Nephron (organoid): ENCODE data around the gene HPD.

Experiments used
- H3K27ac Mint-ChIP-seq, 3 experiments: 2 replicates each; pipeline ENCODE4 v1.8.0; 2020; ENCODE audit warnings: mixed read lengths in 3 of 3, mild to moderate bottlenecking in 2 of 3, moderate library complexity in 1 of 3
- H3K27me3 Mint-ChIP-seq: 2 replicates; pipeline ENCODE4 v1.8.0; 2021; ENCODE audit warnings: low read depth, mild to moderate bottlenecking, moderate library complexity, mixed read lengths
- H3K36me3 Mint-ChIP-seq: 2 replicates; pipeline ENCODE4 v1.8.0; 2020; ENCODE audit warnings: low read depth, mixed read lengths
- H3K4me1 Mint-ChIP-seq: 2 replicates; pipeline ENCODE4 v1.8.0; 2020; ENCODE audit warnings: mixed read lengths
- H3K4me3 Mint-ChIP-seq, 3 experiments: 2 replicates each; pipeline ENCODE4 v1.8.0; 2020; ENCODE audit warnings: mild to moderate bottlenecking in 3 of 3, mixed read lengths in 3 of 3, moderate library complexity in 2 of 3
- H3K9me3 Mint-ChIP-seq: 2 replicates; pipeline ENCODE4 v1.8.0; 2020; ENCODE audit warnings: mixed read lengths
- TF ChIP-seq, protein P1 (sequence below), 3 experiments: fragments of 200-600 bp; sonication (generic); IDR thresholded peaks; one replicate each; pipeline ENCODE4 v1.5.0; 2021; ENCODE audit warnings: antibody characterized with exemption in 3 of 3; ENCODE audit not compliant: unreplicated experiment in 3 of 3

HPD gene

DNA sequence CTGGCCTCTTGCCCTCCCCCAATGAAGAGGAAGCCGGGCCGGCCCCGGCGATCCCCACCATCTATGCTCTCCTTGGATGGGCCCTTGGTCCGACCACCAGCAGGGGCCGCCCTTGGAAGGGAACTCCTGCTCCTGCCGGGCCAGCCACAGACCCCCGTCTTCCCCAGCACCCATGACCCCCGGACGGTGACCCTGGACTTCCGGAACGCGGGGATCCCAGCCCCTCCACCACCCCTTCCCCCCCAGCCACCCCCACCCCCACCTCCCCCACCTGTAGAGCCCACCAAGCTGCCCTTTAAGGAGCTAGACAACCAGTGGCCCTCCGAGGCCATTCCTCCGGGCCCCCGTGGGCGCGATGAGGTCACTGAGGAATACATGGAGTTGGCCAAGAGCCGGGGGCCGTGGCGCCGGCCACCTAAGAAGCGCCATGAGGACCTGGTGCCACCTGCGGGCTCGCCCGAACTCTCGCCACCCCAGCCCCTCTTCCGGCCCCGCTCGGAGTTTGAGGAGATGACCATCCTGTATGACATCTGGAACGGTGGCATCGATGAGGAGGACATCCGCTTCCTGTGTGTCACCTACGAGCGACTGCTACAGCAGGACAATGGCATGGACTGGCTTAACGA lies 35.4 kb downstream of the HPD start:
- TF ChIP-seq, protein P1, sequence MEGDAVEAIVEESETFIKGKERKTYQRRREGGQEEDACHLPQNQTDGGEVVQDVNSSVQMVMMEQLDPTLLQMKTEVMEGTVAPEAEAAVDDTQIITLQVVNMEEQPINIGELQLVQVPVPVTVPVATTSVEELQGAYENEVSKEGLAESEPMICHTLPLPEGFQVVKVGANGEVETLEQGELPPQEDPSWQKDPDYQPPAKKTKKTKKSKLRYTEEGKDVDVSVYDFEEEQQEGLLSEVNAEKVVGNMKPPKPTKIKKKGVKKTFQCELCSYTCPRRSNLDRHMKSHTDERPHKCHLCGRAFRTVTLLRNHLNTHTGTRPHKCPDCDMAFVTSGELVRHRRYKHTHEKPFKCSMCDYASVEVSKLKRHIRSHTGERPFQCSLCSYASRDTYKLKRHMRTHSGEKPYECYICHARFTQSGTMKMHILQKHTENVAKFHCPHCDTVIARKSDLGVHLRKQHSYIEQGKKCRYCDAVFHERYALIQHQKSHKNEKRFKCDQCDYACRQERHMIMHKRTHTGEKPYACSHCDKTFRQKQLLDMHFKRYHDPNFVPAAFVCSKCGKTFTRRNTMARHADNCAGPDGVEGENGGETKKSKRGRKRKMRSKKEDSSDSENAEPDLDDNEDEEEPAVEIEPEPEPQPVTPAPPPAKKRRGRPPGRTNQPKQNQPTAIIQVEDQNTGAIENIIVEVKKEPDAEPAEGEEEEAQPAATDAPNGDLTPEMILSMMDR (IDR thresholded peaks at IDR 0.05; ENCODE audit: unreplicated experiment in 3 of 3), result no peak
- H3K27me3 Mint-ChIP-seq, result no peaks in the 10 kb centered on the region
- H3K27ac Mint-ChIP-seq, result no peak overlapping the region
- H3K4me1 Mint-ChIP-seq, result no peaks in the 10 kb centered on the region
- H3K9me3 Mint-ChIP-seq, result no peaks in the 10 kb centered on the region
- no peak overlapping the region for H3K4me3 Mint-ChIP-seq
- peaks cover 39% of the 10 kb centered on the region for H3K36me3 Mint-ChIP-seq

DNA sequence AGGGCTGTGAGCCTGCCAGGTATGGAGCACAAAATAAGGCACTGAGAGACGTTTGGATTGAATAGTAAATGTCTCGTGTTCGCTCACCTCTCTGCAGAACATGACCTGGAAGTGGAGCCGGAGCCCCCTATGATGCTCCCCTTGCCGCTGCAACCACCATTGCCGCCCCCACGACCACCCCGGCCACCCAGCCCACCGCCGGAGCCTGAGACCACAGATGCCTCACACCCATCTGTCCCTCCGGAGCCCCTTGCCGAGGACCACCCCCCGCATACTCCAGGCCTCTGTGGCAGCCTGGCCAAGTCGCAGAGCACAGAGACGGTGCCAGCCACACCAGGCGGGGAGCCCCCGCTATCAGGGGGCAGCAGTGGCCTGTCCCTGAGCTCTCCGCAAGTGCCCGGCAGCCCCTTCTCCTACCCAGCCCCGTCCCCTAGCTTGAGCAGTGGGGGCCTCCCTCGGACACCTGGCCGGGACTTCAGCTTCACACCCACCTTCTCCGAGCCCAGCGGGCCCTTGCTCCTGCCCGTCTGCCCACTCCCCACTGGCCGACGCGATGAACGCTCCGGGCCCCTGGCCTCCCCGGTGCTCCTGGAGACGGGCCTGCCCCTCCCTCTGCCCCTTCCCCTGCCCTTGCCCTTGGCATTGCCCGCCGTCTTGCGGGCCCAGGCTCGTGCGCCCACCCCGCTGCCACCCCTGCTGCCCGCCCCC lies 36.1 kb downstream of the HPD start:
- no peaks in the 10 kb centered on the region for H3K4me1 Mint-ChIP-seq
- peaks cover 43% of the 10 kb centered on the region for H3K36me3 Mint-ChIP-seq
- H3K4me3 Mint-ChIP-seq, result no peak overlapping the region
- no peaks in the 10 kb centered on the region for H3K9me3 Mint-ChIP-seq
- TF ChIP-seq, protein P1 (IDR thresholded peaks at IDR 0.05; ENCODE audit: unreplicated experiment in 3 of 3), result no peak
- no peaks in the 10 kb centered on the region for H3K27me3 Mint-ChIP-seq
- H3K27ac Mint-ChIP-seq, result no peak overlapping the region

DNA sequence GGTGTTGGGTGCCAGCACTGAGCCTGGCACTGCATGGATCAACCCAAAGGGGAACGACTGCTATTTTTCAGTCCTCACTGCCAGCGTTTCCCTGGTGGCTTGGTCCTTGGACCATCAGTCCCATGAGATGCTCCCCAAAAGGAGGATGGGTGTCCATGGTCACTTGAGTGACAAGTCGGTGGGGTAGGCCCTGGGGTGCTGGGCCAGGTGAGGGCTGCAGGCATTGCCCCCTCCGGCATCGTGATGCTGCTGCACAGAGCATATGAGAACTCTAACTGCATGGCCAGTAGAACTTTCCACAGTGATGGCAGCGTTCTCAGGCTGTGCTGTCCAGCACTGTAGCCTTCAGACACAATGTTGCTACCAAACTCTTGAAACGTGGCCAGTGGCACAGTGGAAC lies 38.6 kb downstream of the HPD start:
- no peak overlapping the region for H3K4me3 Mint-ChIP-seq
- no peak overlapping the region for H3K27ac Mint-ChIP-seq
- H3K27me3 Mint-ChIP-seq, result no peaks in the 10 kb centered on the region
- H3K4me1 Mint-ChIP-seq, result no peaks in the 10 kb centered on the region
- H3K36me3 Mint-ChIP-seq, result peaks cover 42% of the 10 kb centered on the region
- TF ChIP-seq, protein P1 (IDR thresholded peaks at IDR 0.05; ENCODE audit: unreplicated experiment in 3 of 3), result no peak
- H3K9me3 Mint-ChIP-seq, result no peaks in the 10 kb centered on the region

DNA sequence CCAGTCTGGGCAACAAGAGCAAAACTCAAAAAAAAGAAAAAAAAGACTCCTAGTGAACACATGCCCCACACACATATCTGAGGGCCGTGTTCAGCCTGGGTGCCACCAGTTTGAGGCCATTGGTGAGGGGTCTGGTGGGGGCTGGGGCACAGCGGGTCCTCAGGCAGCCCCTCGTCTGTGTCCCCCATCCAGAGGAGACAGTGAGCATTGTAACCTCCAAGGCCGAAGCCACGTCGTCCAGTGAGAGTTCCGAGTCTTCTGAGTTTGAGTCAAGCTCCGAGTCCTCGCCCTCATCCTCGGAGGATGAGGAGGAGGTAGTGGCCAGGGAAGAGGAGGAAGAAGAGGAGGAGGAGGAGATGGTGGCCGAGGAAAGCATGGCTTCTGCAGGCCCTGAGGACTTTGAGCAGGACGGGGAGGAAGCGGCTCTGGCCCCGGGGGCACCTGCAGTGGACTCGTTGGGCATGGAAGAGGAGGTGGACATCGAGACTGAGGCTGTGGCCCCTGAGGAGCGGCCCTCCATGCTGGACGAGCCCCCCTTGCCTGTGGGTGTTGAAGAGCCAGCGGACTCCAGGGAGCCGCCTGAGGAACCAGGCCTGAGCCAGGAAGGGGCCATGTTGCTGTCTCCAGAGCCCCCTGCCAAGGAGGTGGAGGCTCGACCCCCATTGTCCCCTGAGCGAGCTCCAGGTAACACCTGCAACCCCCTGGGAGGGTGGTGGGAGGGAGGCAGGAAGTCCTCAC lies 39.3 kb downstream of the HPD start:
- Mint-ChIP-seq H3K36me3 (peaks cover 38% of the 10 kb centered on the region), H3K4me1 (no peaks in the 10 kb centered on the region), H3K27ac (no peak overlapping the region), H3K27me3 (no peaks in the 10 kb centered on the region), H3K4me3 (no peak overlapping the region), H3K9me3 (no peaks in the 10 kb centered on the region)
- TF ChIP-seq, protein P1 (IDR thresholded peaks at IDR 0.05; ENCODE audit: unreplicated experiment in 3 of 3), result no peak

DNA sequence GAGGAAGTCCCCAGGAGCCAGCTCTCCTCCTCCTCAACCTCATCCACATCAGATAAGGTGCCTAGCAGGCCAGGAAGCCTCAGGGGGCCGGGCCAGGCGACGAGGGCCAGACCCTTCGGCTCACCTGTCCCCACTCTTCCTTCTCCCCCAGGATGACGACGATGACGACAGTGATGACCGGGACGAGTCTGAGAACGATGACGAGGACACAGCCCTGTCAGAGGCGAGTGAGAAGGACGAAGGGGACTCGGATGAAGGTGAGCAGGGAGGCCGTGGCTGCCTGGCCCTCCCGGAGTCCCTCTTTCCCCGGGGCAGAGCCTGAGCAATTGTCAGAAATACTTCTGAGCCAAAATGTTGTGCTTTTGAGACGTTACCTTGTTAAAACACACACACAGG lies 41.0 kb downstream of the HPD start:
- TF ChIP-seq, protein P1 (IDR thresholded peaks at IDR 0.05; ENCODE audit: unreplicated experiment in 3 of 3), result no peak
- Mint-ChIP-seq H3K4me1 (peaks cover 12% of the 10 kb centered on the region), H3K9me3 (no peaks in the 10 kb centered on the region), H3K27ac (no peak overlapping the region), H3K4me3 (no peak overlapping the region), H3K27me3 (no peaks in the 10 kb centered on the region), H3K36me3 (peaks cover 38% of the 10 kb centered on the region)
